ENCODE results near the gene LDHD. TPM values are rescaled to one million over a fixed set of nuclear protein-coding genes. Genes with fewer than 3 reads are reported as not detected.
A peak's percentile ranks its signal among the peaks of the same experiment; 100 is the strongest.

LDHD gene
- total and polyA plus RNA-seq, 2 of the 13 experiments (the other 11 are each of a cell fraction or from before 2014, with no cell fraction given) = 9.1 to 9.8 TPM

DNA sequence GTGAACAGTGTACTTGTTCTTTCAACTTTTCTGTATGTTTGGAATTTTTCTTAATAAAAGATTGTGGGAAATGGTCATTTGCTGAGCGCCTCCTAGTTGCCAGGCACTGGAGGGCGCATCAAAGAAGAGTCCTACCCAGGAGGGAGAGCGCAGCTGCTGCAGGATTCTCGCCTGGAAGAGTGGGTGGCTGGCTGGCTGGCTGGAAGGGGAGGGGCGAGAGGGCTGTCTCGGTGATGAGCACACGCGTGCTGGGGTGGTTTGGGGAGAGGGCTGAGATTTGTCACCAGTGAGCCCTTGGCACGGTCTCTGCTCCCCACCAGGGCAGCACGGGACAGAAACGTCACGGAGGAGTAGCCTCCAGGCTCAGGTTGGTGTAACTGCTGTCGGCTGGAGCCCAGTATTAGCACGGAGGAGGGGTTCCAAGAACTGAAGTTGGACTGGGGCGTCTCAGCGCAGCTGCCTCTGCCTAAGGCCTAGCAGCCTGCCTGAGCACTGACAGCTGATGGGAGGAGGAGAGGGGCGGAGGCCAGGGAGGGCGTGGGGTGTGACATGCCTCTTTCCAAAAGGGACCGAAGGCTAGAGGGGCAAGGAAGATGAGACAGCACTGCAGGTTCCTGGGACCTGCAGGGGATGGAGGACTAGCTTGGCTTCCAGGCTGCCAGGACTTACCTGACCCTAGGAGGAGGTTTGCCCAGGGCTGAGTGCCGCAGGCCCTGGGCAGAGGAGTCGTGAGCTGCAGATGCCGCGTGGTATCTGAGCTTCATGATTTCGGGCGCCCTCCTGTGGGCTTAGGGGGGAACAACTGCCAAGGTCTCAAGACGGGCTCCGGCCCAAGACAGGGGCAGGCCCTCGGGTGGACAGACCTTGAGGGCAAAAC, 5.7 kb downstream of the LDHD start (continued):
- TF ChIP-seq, protein P1, sequence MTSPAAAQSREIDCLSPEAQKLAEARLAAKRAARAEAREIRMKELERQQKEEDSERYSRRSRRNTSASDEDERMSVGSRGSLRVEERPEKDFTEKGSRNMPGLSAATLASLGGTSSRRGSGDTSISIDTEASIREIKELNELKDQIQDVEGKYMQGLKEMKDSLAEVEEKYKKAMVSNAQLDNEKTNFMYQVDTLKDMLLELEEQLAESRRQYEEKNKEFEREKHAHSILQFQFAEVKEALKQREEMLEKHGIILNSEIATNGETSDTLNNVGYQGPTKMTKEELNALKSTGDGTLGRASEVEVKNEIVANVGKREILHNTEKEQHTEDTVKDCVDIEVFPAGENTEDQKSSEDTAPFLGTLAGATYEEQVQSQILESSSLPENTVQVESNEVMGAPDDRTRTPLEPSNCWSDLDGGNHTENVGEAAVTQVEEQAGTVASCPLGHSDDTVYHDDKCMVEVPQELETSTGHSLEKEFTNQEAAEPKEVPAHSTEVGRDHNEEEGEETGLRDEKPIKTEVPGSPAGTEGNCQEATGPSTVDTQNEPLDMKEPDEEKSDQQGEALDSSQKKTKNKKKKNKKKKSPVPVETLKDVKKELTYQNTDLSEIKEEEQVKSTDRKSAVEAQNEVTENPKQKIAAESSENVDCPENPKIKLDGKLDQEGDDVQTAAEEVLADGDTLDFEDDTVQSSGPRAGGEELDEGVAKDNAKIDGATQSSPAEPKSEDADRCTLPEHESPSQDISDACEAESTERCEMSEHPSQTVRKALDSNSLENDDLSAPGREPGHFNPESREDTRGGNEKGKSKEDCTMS (CRISPR knock-in tag; conservative IDR thresholded peaks at IDR 0.05) = no peak
- TF ChIP-seq, protein P2, sequence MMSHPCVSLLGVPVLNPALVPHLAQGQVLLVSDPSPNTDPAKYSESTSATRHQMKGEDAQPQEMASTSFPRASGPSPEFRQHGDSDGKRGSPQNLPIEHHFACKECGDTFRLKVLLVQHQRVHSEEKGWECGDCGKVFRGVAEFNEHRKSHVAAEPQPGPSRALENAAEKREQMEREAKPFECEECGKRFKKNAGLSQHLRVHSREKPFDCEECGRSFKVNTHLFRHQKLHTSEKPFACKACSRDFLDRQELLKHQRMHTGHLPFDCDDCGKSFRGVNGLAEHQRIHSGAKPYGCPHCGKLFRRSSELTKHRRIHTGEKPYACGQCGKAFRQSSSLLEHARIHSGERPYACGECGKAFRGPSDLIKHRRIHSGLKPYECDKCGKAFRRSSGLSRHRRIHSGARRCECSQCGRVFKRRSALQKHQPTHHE (CRISPR knock-in tag; IDR thresholded peaks at IDR 0.05; ENCODE audit: borderline replicate concordance) = peak; percentile 87; the same call in 1 of the 2 replicates
- TF ChIP-seq, protein P3, sequence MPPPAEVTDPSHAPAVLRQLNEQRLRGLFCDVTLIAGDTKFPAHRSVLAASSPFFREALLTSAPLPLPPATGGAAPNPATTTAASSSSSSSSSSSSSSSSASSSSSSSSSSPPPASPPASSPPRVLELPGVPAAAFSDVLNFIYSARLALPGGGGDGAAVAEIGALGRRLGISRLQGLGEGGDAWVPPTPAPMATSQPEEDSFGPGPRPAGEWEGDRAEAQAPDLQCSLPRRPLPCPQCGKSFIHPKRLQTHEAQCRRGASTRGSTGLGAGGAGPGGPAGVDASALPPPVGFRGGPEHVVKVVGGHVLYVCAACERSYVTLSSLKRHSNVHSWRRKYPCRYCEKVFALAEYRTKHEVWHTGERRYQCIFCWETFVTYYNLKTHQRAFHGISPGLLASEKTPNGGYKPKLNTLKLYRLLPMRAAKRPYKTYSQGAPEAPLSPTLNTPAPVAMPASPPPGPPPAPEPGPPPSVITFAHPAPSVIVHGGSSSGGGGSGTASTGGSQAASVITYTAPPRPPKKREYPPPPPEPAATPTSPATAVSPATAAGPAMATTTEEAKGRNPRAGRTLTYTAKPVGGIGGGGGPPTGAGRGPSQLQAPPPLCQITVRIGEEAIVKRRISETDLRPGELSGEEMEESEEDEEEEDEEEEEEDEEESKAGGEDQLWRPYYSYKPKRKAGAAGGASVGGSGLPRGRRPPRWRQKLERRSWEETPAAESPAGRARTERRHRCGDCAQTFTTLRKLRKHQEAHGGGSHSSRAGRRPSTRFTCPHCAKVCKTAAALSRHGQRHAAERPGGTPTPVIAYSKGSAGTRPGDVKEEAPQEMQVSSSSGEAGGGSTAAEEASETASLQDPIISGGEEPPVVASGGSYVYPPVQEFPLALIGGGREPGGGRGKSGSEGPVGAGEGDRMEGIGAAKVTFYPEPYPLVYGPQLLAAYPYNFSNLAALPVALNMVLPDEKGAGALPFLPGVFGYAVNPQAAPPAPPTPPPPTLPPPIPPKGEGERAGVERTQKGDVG (CRISPR knock-in tag; IDR thresholded peaks at IDR 0.05; ENCODE audit: borderline replicate concordance) = no peak
- TF ChIP-seq SMAD9 (CRISPR knock-in tag; IDR thresholded peaks at IDR 0.05) (no peak), SMYD3 (CRISPR knock-in tag; IDR thresholded peaks at IDR 0.05) (no peak), BORCS8-MEF2B (CRISPR knock-in tag; IDR thresholded peaks at IDR 0.05) (peak; percentile 79; the same call in 1 of the 2 replicates), NR3C1 (CRISPR knock-in tag; IDR thresholded peaks at IDR 0.05) (no peak), SMARCC2 (IDR thresholded peaks at IDR 0.05) (no peak), ZMYM3 (CRISPR knock-in tag; IDR thresholded peaks at IDR 0.05) (peak; percentile 76; the same call in 1 of the 2 replicates), ZBTB1 (CRISPR knock-in tag; IDR thresholded peaks at IDR 0.05; ENCODE audit: borderline replicate concordance) (no peak), ZNF572 (CRISPR knock-in tag; IDR thresholded peaks at IDR 0.05) (0 out of 2 replicates have a peak, but pooled peaks have one; percentile 28), SAFB2 (CRISPR knock-in tag; IDR thresholded peaks at IDR 0.05; ENCODE audit: borderline replicate concordance, low read depth) (no peak; the same call in 1 of the 2 replicates), PCBP2 (optimal IDR thresholded peaks at IDR 0.05; ENCODE audit: low read depth, low read length, poor library complexity, severe bottlenecking) (no peak), TSC22D2 (CRISPR knock-in tag; IDR thresholded peaks at IDR 0.05; ENCODE audit: borderline replicate concordance) (peak; percentile 67; the same call in 1 of the 2 replicates), ZNF234 (CRISPR knock-in tag; conservative IDR thresholded peaks at IDR 0.05) (no peak), ZNF567 (CRISPR knock-in tag; IDR thresholded peaks at IDR 0.05; ENCODE audit: borderline replicate concordance) (peak; percentile 95; the same call in 1 of the 2 replicates), ZSCAN21 (CRISPR knock-in tag; IDR thresholded peaks at IDR 0.05; ENCODE audit: borderline replicate concordance) (peak; percentile 65; the same call in 1 of the 2 replicates)
- TF ChIP-seq, protein P4, sequence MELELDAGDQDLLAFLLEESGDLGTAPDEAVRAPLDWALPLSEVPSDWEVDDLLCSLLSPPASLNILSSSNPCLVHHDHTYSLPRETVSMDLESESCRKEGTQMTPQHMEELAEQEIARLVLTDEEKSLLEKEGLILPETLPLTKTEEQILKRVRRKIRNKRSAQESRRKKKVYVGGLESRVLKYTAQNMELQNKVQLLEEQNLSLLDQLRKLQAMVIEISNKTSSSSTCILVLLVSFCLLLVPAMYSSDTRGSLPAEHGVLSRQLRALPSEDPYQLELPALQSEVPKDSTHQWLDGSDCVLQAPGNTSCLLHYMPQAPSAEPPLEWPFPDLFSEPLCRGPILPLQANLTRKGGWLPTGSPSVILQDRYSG (CRISPR knock-in tag; IDR thresholded peaks at IDR 0.05) = no peak
- TF ChIP-seq, protein P5, sequence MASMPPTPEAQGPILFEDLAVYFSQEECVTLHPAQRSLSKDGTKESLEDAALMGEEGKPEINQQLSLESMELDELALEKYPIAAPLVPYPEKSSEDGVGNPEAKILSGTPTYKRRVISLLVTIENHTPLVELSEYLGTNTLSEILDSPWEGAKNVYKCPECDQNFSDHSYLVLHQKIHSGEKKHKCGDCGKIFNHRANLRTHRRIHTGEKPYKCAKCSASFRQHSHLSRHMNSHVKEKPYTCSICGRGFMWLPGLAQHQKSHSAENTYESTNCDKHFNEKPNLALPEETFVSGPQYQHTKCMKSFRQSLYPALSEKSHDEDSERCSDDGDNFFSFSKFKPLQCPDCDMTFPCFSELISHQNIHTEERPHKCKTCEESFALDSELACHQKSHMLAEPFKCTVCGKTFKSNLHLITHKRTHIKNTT (CRISPR knock-in tag; IDR thresholded peaks at IDR 0.05) = no peak
